H1 (cell line): ENCODE measurements around the gene MCEMP1. TPM values are rescaled to one million over a fixed set of nuclear protein-coding genes. Genes with fewer than 3 reads are reported as not detected.

Experiments used
- CTCF ChIA-PET: fragments of 300-600 bp; sonication (Branson Sonifier 250); formaldehyde crosslinking; loops from one replicate; lab custom pipeline; 2021; ENCODE audit not compliant: partially characterized antibody; lab: Charles Lee
- POLR2A ChIA-PET: fragments of 300-600 bp; sonication (Branson Sonifier 250); formaldehyde crosslinking; loops from one replicate; lab custom pipeline; 2021; ENCODE audit warnings: inconsistent platforms; ENCODE audit not compliant: partially characterized antibody; lab: Charles Lee
- DNase-seq, 2 experiments: peaks; one replicate each; pipeline versions ENCODE4 v3.0.0 to v3.0.0-alpha.2; 2010 to 2022; ENCODE audit warnings: low spot score in 2 of 2, low read depth in 1 of 2, mixed read lengths in 1 of 2
- FAIRE-seq: peaks from 2 replicates; lab custom pipeline; 2011; peaks lifted over from hg19 to GRCh38; lab: Jason Lieb, UNC
- H2AFZ ChIP-seq: 2 replicates; pipeline ENCODE4 v1.8.1; 2012; ENCODE audit warnings: low read length, inconsistent platforms
- H2AK5ac ChIP-seq: 2 replicates; pipeline ENCODE4 v1.6.1; 2013; ENCODE audit warnings: low read depth, low read length
- H2BK120ac ChIP-seq: replicated peaks from 2 replicates; pipeline ENCODE3; 2013; ENCODE audit warnings: low read depth, low read length, inconsistent platforms
- H2BK12ac ChIP-seq: 2 replicates; pipeline ENCODE4 v1.6.1; 2013; ENCODE audit warnings: low read depth, low read length
- H2BK15ac ChIP-seq: 2 replicates; pipeline ENCODE4 v1.6.1; 2013; ENCODE audit warnings: low read length
- H2BK20ac ChIP-seq: 2 replicates; pipeline ENCODE4 v1.6.1; 2013; ENCODE audit warnings: low read length
- H2BK5ac ChIP-seq: 2 replicates; pipeline ENCODE4 v1.6.1; 2013; ENCODE audit warnings: low read depth, low read length
- H3K14ac ChIP-seq: 2 replicates; pipeline ENCODE4 v1.6.1; 2013; ENCODE audit warnings: inconsistent platforms; ENCODE audit not compliant: insufficient read length
- H3K18ac ChIP-seq: 2 replicates; pipeline ENCODE4 v1.6.1; 2013; ENCODE audit warnings: low read length; ENCODE audit errors: extremely low read depth
- H3K23ac ChIP-seq: 2 replicates; pipeline ENCODE4 v1.6.1; 2013; ENCODE audit warnings: inconsistent platforms; ENCODE audit not compliant: insufficient read length
- H3K23me2 ChIP-seq: 2 replicates; pipeline ENCODE4 v1.6.1; 2013; ENCODE audit warnings: low read depth, low read length
- H3K27ac ChIP-seq: 2 replicates; pipeline ENCODE4 v1.6.1; 2011; ENCODE audit warnings: low read depth, low read length, inconsistent platforms
- H3K27me3 ChIP-seq, 4 experiments: replicated peaks in 1 of 4; 1 replicate in 1 of 4; 2 replicates in 3 of 4; pipeline versions ENCODE4 v1.6.1 to v1.8.1; 2011 to 2013; ENCODE audit warnings: low read length in 3 of 4, mild to moderate bottlenecking in 3 of 4, inconsistent platforms in 2 of 4, mixed read lengths in 2 of 4, moderate library complexity in 1 of 4; ENCODE audit not compliant: control insufficient read depth in 3 of 4, insufficient read depth in 3 of 4; ENCODE audit errors: extremely low read depth in 1 of 4
- H3K36me3 ChIP-seq, 4 experiments: 2 replicates each; pipeline versions ENCODE4 v1.6.1 to v1.8.1; 2011 to 2013; ENCODE audit warnings: mild to moderate bottlenecking in 4 of 4, low read length in 3 of 4, moderate library complexity in 2 of 4, control low read depth in 1 of 4, inconsistent platforms in 1 of 4; ENCODE audit not compliant: insufficient read depth in 4 of 4, control insufficient read depth in 2 of 4
- H3K4ac ChIP-seq: replicated peaks from 2 replicates; pipeline ENCODE3; 2013; ENCODE audit warnings: low read length, low read depth, mixed read lengths, inconsistent platforms; ENCODE audit not compliant: insufficient read length
- H3K4me1 ChIP-seq, 4 experiments: replicated peaks in 1 of 4; 1 replicate in 1 of 4; 2 replicates in 3 of 4; pipeline versions ENCODE4 v1.6.1 to v1.8.1; 2011 to 2013; ENCODE audit warnings: low read length in 3 of 4, inconsistent platforms in 2 of 4, mixed read lengths in 1 of 4; ENCODE audit not compliant: insufficient read depth in 4 of 4, control insufficient read depth in 3 of 4
- H3K4me2 ChIP-seq, 2 experiments: 2 replicates each; pipeline versions ENCODE4 v1.6.1 to v1.8.1; 2011 to 2013; ENCODE audit warnings: low read depth in 2 of 2, low read length in 2 of 2, control low read depth in 1 of 2, inconsistent platforms in 1 of 2, mild to moderate bottlenecking in 1 of 2; ENCODE audit not compliant: insufficient read depth in 1 of 2
- H3K4me3 ChIP-seq, 4 experiments: fragments of 200-600, 300-600 bp in 1 of 4; sonication (generic), shearing (Covaris generic), sonication (Bioruptor Twin) in 1 of 4; 2 replicates each; pipeline versions ENCODE4 v1.5.1 to v1.8.1; 2011 to 2016; ENCODE audit warnings: low read length in 4 of 4, low read depth in 3 of 4, control low read depth in 2 of 4, inconsistent platforms in 2 of 4, mild to moderate bottlenecking in 2 of 4, mixed read lengths in 1 of 4, moderate library complexity in 1 of 4; ENCODE audit not compliant: insufficient read depth in 2 of 4; ENCODE audit errors: extremely low read depth in 1 of 4
- H3K56ac ChIP-seq: replicated peaks from 2 replicates; pipeline ENCODE3; 2013; ENCODE audit warnings: low read depth, mild to moderate bottlenecking, mixed read lengths, low read length, inconsistent platforms; ENCODE audit not compliant: insufficient read length
- H3K79me1 ChIP-seq: 2 replicates; pipeline ENCODE4 v1.6.1; 2013; ENCODE audit warnings: low read depth, low read length, control low read depth
- H3K79me2 ChIP-seq, 2 experiments: 2 replicates each; pipeline versions ENCODE4 v1.6.1 to v1.8.1; 2012 to 2013; ENCODE audit warnings: low read length in 2 of 2, mild to moderate bottlenecking in 2 of 2, inconsistent platforms in 1 of 2; ENCODE audit not compliant: insufficient read depth in 2 of 2, control insufficient read depth in 1 of 2
- H3K9ac ChIP-seq, 4 experiments: replicated peaks in 1 of 4; 1 replicate in 1 of 4; 2 replicates in 3 of 4; pipeline versions ENCODE4 v1.6.1 to v1.8.1; 2011 to 2013; ENCODE audit warnings: low read depth in 3 of 4, low read length in 3 of 4, control low read depth in 2 of 4, mild to moderate bottlenecking in 2 of 4, moderate library complexity in 2 of 4, inconsistent platforms in 1 of 4; ENCODE audit errors: extremely low read depth in 1 of 4
- H3K9me3 ChIP-seq, 2 experiments: 2 replicates each; pipeline versions ENCODE4 v1.6.1 to v1.8.1; 2012 to 2013; ENCODE audit warnings: mild to moderate bottlenecking in 2 of 2, moderate library complexity in 2 of 2, control low read depth in 1 of 2, inconsistent platforms in 1 of 2, low read depth in 1 of 2, low read length in 1 of 2, mixed read lengths in 1 of 2; ENCODE audit not compliant: insufficient read depth in 2 of 2
- H4K20me1 ChIP-seq, 2 experiments: replicated peaks in 1 of 2; 2 replicates each; pipeline versions ENCODE3 to v1.8.1; 2011 to 2013; ENCODE audit warnings: inconsistent platforms in 2 of 2, low read length in 2 of 2, mild to moderate bottlenecking in 1 of 2; ENCODE audit not compliant: insufficient read depth in 2 of 2, control insufficient read depth in 1 of 2
- H4K5ac ChIP-seq: 2 replicates; pipeline ENCODE4 v1.6.1; 2013; ENCODE audit warnings: low read length, low read depth, mixed read lengths, inconsistent platforms; ENCODE audit not compliant: insufficient read length
- H4K8ac ChIP-seq: 2 replicates; pipeline ENCODE4 v1.8.0; 2013; ENCODE audit warnings: mild to moderate bottlenecking, moderate library complexity, low read length, inconsistent platforms; ENCODE audit not compliant: insufficient read depth; ENCODE audit errors: extremely low read depth
- H4K91ac ChIP-seq: replicated peaks from 2 replicates; pipeline ENCODE3; 2013; ENCODE audit warnings: low read length, mixed read lengths, inconsistent platforms; ENCODE audit not compliant: insufficient read length
- ATF3 ChIP-seq: IDR thresholded peaks from 2 replicates; pipeline ENCODE4 v1.6.1; 2011; ENCODE audit warnings: low read depth, mild to moderate bottlenecking, low read length; ENCODE audit not compliant: insufficient read depth
- CHD1 ChIP-seq: IDR thresholded peaks from 2 replicates; pipeline ENCODE4 v1.6.1; 2012; ENCODE audit warnings: low read depth, low read length, improper control_type of control experiment
- MAFK ChIP-seq: IDR thresholded peaks from 2 replicates; pipeline ENCODE4 v1.6.1; 2012; ENCODE audit warnings: low read depth, mild to moderate bottlenecking, improper control_type of control experiment, low read length
- RAD21 ChIP-seq, 2 experiments: IDR thresholded peaks in 1 of 2; conservative IDR thresholded peaks in 1 of 2; 2 replicates each; pipeline ENCODE4 v1.6.1; 2011; ENCODE audit warnings: low read depth in 2 of 2, low read length in 2 of 2, improper control_type of control experiment in 1 of 2, inconsistent platforms in 1 of 2, mild to moderate bottlenecking in 1 of 2, moderate library complexity in 1 of 2
- SIRT6 ChIP-seq: IDR thresholded peaks from one replicate; pipeline ENCODE4 v1.7.1; 2012; ENCODE audit warnings: low read length, inconsistent platforms
- WGBS, 2 experiments: shearing (Covaris generic) in 1 of 2; methylation state at CpG; one replicate each; pipeline versions ENCODE4 v1.1.6 to v1.1.7; 2013 to 2015; ENCODE audit warnings: low lambda C conversion rate in 2 of 2, mixed read lengths in 2 of 2, inconsistent platforms in 1 of 2, low coverage in 1 of 2, missing lambda C conversion rate in 1 of 2; ENCODE audit not compliant: insufficient replicate concordance in 2 of 2, insufficient coverage in 1 of 2, insufficient read length in 1 of 2; ENCODE audit errors: extremely low coverage in 1 of 2, missing lambda C conversion rate in 1 of 2; 5-methylcytosine and 5-hydroxymethylcytosine counted together
- polyA plus RNA-seq, 7 experiments: library from polyadenylated mRNA; depleted of rRNA in 3 of 7; stranded (reverse) in 5 of 7; unstranded in 2 of 7; fragments of >200 nt in 5 of 7; fragments of 200-250 nt in 2 of 7; gene quantifications; 1 replicate in 5 of 7; 2 replicates in 1 of 7; 4 replicates in 1 of 7; pipeline versions ENCODE4 v1.2.1 to v1.2.3, GENCODE V29; 2011 to 2013; ENCODE audit warnings: missing spikeins in 2 of 7, mixed read lengths in 2 of 7
- total RNA-seq: library from RNA; stranded (reverse); fragmentation: NEBNext Ultra II Directional; extraction: Animal tissue kit (Norgen Biotek cat#: 25700); gene quantifications from 2 replicates; pipeline ENCODE4 v1.2.1, GENCODE V29; 2021

The MCEMP1 gene
- total and polyA plus RNA-seq, 2 of the 8 experiments (the other 6 are each of a cell fraction or from before 2014, with no cell fraction given), result not detected

GRCh38 chr19:7640803-7641202 is 36.1 kb upstream of the MCEMP1 start:
- no peak overlapping the region for H3K9ac ChIP-seq
- 94% methylated on average over 11 of the region's 11 CpGs; no CpG with 5 or more reads in 1 of the 2 experiments for WGBS, 2 experiments

More at GRCh38 chr19:7640803-7641202, 36.1 kb upstream of the MCEMP1 start:
- TF ChIP-seq RAD21 (IDR thresholded peaks at IDR 0.05 in 1 of 2, conservative IDR thresholded peaks at IDR 0.05 in 1 of 2; ENCODE audit: low read depth in 2 of 2, low read length in 2 of 2), result no peak
- no peak for TF ChIP-seq ATF3
- no peak for TF ChIP-seq CHD1
- no peak for TF ChIP-seq MAFK
- TF ChIP-seq SIRT6, result no peak
- Histone ChIP-seq H2BK120ac (no peak overlapping the region), H3K9me3 (no peaks in the 10 kb centered on the region; a peak in 1 of 4 replicates), H3K4me3 (no peak overlapping the region), H2BK20ac (no peak overlapping the region), H3K23ac (no peak overlapping the region), H2AFZ (no peak overlapping the region), H3K56ac (no peak overlapping the region), H3K18ac (no peak overlapping the region), H2BK15ac (no peak overlapping the region), H3K27me3 (peaks cover under 1 to 10% (median 8%) of the 10 kb centered on the region in 4 experiments), H3K23me2 (peaks cover 5% of the 10 kb centered on the region; the same call in 1 of the 2 replicates), H3K36me3 (peaks cover 0 to 6% (median 0%) of the 10 kb centered on the region in 4 experiments; a peak in 2 of 8 replicates), H3K79me2 (peaks cover 0 to 3% of the 10 kb centered on the region in 2 experiments; a peak in 1 of 4 replicates), H4K5ac (no peak overlapping the region), H3K4ac (no peak overlapping the region), H3K79me1 (no peaks in the 10 kb centered on the region; the same call in 1 of the 2 replicates), H2AK5ac (no peak overlapping the region), H2BK12ac (no peak overlapping the region), H3K4me1 (peaks cover 0 to 10% (median under 1%) of the 10 kb centered on the region in 4 experiments; a peak in 3 of 7 replicates), H3K4me2 (no peak overlapping the region), H4K91ac (no peak overlapping the region), H4K20me1 (peaks cover 0 to 17% of the 10 kb centered on the region in 2 experiments), H4K8ac (no peak overlapping the region), H2BK5ac (no peak overlapping the region), H3K27ac (no peak overlapping the region), H3K14ac (no peak overlapping the region)
- ChIA-PET POLR2A (interaction anchor here (0.6 to 2.2 kb wide), 6 partner anchors 10 to 188 kb away, joined by 3 to 10 read pairs (median 4); partner anchors contain the start of genes CAMSAP3, PET100 and XAB2), CTCF (interaction anchor here (0.6 to 2.1 kb wide), 23 partner anchors 10 to 217 kb away, joined by 3 to 11 read pairs (median 4); partner anchors contain the start of genes PET100, RETN, TRAPPC5 and XAB2)
- FAIRE-seq (no peak), DNase-seq (no peak)
